HTERT RPE-1 (cell line): ENCODE measurements around the gene TBRG4.

Source experiments
- in situ Hi-C: fragments of 300-500 bp; cut with MboI; formaldehyde crosslinking; loops from 4 replicates; pipeline ENCODE4 v1.14.3; 2020; ENCODE audit warnings: low sequenced_read_pairs

TBRG4 gene

DNA sequence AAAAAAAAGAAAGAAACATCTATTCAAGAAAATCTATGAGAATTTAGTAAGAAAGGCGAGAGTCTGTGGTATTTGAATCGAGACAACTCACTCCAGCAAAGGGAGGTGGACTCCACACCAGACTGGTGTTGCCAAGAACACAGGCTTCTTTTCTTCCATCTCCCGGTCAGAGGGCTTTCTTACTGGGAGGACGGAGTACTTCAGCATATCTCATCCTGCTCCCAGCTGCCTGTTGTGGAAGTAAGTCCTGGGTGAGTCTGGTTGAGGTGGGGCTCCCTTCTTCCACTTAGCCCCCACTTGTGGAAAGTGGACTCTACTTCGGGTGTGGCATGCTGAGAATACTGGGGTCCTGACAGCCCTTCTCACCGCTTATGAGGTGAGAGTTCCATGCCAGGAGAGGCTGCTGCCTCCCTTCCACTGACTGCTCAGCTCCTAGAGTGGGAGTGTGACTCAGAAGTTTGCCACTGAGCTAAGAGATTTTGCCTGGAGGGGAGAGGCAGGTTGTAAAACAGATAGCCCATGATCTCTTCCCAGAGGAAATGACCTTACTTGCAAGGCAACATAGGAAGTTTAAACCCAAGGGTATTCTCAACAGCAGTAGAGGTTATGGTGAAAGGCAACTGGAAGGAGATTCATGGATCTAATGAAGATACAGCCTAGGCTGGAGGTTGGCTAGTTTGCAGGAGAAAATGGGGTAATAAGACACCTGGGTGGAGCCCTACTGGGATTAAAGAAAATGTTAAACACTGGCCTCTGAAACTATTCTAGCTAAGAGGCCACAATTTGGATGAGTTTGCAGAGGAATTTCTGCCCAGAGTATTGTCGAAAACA, 19.2 kb downstream of the TBRG4 start:
- in situ Hi-C loops = no loop called here

GRCh38 chr7:45089341-45089891, 22.1 kb downstream of the TBRG4 start:
- in situ Hi-C loops = no loop called here

DNA sequence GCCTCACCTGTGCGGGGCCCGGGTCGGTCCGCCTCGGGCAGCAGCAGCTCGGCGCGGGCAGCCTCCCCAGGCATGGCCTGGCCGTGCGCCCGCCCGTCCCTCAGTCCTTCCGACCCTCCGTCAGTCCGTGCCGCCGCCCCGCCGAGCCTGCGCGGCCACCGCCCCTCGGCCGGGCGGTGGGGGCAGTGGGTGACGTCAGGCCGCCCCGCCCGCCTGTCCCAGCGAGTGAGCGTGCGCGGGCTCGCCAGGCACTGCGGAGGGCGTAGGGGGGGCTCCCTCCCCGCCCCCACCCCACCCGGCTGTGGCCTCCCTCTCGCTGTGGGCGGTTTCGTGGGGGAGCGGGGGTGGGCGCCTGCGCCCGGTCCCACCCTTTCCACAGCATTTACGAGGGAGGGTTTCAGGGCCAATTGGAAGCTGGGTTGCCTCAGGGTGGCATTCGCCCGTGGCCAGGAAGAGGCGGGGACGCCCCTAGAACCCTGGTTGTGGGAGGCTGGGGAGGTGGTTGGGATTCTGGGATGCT, 22.6 kb downstream of the TBRG4 start, which contains the start of gene NACAD:
Gene NACAD, minus strand, starts transcription at position 149 of the 520 bp plus-strand sequence. Its CDS starts 75 bp downstream, at position 74.
- in situ Hi-C loops = no loop called here

DNA sequence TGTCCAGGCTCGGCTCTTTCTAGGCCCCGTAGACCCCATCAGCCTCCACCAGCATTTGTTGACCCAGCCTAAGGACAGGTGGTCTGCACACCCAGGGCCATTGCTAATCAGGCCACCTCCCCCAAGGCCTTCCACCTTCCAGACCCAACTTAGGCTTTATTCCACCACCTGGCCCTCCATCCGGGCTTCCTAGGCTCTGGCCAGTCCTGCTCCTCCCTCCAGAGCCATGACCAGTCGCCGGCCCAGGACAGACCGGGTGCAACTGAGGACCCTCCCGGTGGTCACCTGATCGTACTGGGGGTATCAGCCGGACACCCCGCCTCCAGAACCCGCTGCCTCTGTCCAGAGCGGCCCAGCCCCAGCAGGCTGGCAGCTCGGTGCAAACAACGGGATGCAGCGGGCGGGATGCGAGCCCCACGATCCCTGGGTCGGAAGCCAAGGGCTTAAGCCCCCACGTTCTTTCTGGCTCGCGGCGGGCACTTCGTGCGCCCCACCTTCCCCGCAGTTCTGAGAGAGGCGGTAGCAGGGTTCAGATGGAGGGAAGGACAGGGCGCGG, 23.3 kb downstream of the TBRG4 start:
- in situ Hi-C loops = no loop called here

DNA sequence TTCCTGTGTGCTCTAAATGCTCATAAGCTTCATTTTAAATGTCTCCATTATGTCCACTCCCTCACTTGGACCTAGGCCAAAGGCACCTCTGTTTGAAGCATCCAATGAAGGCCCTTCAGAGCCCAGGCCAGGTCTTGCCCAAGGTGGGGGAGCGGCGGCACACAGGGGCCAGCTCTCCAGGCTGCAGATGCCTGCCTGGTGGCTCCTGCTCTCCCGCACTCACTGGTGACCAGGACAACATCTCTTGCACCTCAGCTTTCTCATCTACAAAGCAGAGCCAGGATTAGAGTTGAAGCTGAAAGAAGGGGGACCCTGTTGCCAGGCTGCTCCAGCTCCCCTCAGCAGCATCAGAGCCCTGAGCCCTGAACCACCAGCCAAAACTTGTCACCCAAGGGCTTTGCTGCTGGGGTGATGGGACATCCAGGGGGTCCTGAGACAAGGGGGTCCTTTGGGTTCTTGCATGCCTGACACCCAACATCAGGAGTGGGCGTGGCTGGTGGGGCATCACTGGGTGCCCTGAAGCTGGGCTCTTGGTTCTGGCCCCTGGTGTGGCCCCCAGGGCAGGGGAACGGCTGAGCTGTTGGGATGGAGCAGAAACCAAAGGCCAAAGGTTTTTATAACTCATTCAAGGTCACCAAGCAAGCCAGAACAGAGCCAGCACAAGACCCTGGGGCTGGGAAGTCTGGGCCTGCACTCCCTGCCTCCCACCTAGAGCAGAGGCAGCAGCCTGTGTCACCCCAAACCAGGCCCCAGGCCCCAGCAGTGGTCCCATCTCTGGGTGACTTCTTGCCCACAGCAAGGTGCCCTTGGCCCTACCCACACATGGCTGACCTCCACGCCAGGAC, 24.0 kb downstream of the TBRG4 start:
- in situ Hi-C loops = no loop called here

- in situ Hi-C loops = no loop called here
Observed at GRCh38 chr7:45086331-45087065, 25.0 kb downstream of the TBRG4 start.

- in situ Hi-C loops = no loop called here
Observed at GRCh38 chr7:45085619-45086200, 25.8 kb downstream of the TBRG4 start.

DNA sequence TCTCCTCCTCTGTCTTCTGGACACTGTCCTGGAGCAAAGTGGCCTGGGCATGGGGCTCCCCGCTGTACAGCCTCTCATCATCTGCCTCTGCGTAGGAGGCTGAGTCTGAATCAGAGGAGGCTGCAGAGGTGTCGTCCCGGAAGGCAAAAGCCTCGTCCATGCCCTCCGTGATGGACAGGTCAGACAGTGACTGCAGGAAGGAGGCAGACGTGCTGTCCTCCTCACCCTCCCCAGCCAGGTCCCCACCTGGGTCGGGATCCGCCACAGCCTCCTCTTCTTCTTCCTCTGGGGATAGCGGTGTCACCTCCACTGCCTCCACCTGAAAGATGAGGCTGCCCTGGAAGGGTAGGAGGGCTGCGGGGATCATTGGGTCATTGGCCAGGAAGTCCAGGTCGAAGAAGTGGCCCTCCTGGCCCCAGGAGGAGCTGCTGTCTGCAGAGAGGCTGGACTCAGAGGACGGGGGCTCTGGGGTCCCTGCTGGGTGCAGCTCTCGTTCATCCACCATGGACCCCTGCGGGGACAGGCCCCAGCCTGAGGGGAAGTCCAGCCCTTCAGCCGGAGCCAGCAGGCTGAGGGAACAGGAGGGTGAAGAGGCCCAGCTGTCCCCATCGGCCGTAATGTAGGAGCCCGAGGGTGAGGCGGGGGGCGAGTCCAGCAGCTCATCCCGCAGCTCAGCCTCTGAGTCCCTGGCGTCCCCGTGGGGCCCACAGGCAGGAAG, 26.4 kb downstream of the TBRG4 start:
- in situ Hi-C loops = no loop called here

DNA sequence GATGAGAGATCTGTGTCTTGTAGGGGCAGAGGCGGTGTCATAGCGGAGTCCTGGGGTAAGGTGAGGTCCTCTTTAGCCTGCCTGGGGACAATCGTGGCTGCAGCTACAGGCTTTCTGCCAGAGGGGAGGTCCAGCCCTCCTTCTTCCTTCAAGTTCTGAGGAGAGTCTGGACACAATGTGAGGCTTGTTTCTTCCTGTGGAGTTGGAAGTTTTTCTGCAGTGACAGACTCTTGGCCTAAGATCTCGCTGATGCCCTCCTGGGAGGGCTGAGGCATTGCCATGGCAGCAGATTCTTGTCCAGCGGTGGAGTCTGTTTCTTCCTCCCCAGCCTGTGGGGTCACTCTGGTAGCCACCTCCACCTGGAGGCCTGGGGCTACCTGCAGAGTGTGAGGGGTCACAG, 27.2 kb downstream of the TBRG4 start:
- in situ Hi-C loops = no loop called here

DNA sequence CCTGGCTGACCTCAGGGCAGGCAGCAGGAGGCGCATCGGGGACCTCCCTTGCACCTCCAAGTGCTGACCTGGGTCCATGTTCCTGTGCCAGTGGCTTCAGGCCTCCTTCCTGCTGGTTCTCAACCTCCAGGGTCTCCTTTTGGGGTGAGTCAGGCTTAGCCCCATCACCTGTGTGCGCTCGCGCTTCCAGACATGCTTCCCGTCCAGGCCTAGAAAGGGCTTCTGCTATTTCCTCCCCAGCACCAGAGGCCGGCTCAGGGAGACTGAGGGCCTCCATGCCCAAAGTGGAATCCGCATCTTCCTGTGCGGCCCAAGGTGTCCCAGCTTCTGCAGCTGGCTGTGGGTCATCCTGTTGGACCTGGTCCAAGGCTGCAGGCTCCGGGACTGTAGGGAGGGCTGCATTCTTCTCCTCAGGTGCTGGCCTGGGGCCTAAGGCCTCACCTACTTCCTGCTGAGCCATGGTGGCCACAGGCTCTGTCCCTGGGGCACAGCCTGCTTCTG, 28.6 kb downstream of the TBRG4 start:
- in situ Hi-C loops = no loop called here

- in situ Hi-C loops = no loop called here
Observed at GRCh38 chr7:45082031-45082830, 29.3 kb downstream of the TBRG4 start.

DNA sequence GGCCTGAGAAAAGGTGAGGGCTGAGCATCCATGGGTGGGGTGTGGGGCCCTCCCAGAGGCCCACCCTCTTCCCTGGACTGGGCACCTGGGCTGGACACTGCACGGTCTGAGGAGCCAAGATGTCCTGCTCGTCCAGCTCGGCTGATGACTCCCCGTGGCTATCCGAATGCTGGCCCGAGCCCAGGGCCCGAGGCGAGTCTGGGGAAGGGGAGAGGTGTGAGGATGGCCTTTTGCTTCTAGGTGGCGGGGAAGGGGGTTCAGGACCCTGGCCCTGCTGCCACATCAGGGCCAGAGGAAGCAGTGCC, 29.9 kb downstream of the TBRG4 start:
- in situ Hi-C loops = no loop called here

GRCh38 chr7:45080958-45081669, 30.4 kb downstream of the TBRG4 start:
- in situ Hi-C loops = no loop called here

GRCh38 chr7:45080265-45080957, 31.1 kb downstream of the TBRG4 start:
- in situ Hi-C loops = no loop called here

- in situ Hi-C loops = no loop called here
Observed at GRCh38 chr7:45078125-45078681, 33.3 kb downstream of the TBRG4 start.

DNA sequence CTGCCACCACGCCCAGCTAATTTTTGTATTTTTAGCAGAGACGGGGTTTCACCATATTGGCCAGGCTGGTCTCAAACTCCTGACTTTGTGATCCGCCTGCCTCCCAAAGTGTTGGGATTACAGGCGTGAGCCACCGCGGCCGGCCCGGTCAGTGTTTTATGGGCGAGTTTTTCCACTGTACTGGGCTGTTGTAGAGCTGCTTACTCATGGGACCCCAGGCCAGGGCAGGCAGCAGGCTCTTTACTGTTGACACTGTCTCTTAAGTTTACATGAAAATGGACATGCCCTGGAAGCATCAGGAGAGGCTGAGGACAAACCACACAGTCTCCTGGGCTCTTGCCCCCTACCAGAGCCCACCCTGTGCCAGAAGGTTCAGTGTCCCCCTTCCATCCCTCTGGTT, 33.9 kb downstream of the TBRG4 start:
- in situ Hi-C loops = no loop called here

DNA sequence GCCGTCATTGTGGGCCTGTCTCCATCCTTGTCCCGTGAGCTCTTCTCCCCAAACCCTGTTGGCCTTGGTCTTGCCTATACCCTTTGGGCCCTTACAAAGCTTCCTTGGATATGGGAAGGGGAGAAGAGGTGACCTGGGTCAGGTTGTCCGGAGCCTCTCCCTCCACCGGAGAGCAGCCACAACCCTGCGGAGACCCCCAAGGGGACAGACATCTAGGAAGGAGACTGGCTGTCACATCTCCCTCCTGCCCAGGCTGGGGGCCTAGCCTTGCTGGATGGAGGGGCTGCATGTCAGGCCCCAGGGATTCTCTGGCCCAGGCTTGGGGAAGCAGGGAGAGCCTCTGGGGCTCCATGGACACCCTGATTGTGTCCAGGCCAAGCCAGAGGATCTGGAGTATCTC, 34.6 kb downstream of the TBRG4 start:
- in situ Hi-C loops = no loop called here
